K562 (cell line): ENCODE data around the gene RANBP3. TPM values are rescaled to one million over a fixed set of nuclear protein-coding genes. Genes with fewer than 3 reads are reported as not detected.

Experiments
- FOXJ2 ChIP-seq: fragments of 200-800 bp; sonication (Bioruptor generic); IDR thresholded peaks from 2 replicates; pipeline ENCODE4 v1.6.1; 2016; ENCODE audit warnings: missing genetic modification characterization, missing compliant biosample characterization
- FOXK2 ChIP-seq, 2 experiments: fragments of 450-650 bp; IDR thresholded peaks in 1 of 2; conservative IDR thresholded peaks in 1 of 2; 2 replicates each; pipeline ENCODE4 v1.6.1; 2016; ENCODE audit warnings: low read depth in 2 of 2, mild to moderate bottlenecking in 1 of 2
- HDAC3 ChIP-seq: fragments of 450-650 bp; IDR thresholded peaks from 2 replicates; pipeline ENCODE4 v1.6.1; 2018; ENCODE audit warnings: borderline replicate concordance, mild to moderate bottlenecking, moderate library complexity; ENCODE audit not compliant: partially characterized antibody
- JUND ChIP-seq, 2 experiments: IDR thresholded peaks; 2 replicates in 1 of 2; 3 replicates in 1 of 2; pipeline ENCODE4 v1.6.1; 2011; ENCODE audit warnings: borderline replicate concordance in 2 of 2, low read depth in 2 of 2, low read length in 2 of 2, improper control_type of control experiment in 1 of 2, missing biosample characterization in 1 of 2, missing genetic modification characterization in 1 of 2, missing genetic modification reagents in 1 of 2
- MAFF ChIP-seq: IDR thresholded peaks from 2 replicates; pipeline ENCODE4 v1.6.1; 2012; ENCODE audit warnings: low read length, improper control_type of control experiment
- MTA3 ChIP-seq: fragments of 450-650 bp; formaldehyde crosslinking; IDR thresholded peaks from 2 replicates; pipeline ENCODE4 v1.6.1; 2017; ENCODE audit warnings: mild to moderate bottlenecking, borderline replicate concordance
- SMARCB1 ChIP-seq: IDR thresholded peaks from 2 replicates; pipeline ENCODE4 v1.6.1; 2011; ENCODE audit warnings: improper control_type of control experiment, low read depth; ENCODE audit not compliant: insufficient read length
- TEAD1 ChIP-seq, 2 experiments: fragments of 450-650 bp in 1 of 2; sonication (generic) in 1 of 2; formaldehyde crosslinking; IDR thresholded peaks; 2 replicates each; pipeline versions ENCODE4 v1.4.0 to v1.8.0; 2020 to 2022; ENCODE audit warnings: mild to moderate bottlenecking in 2 of 2, missing genetic modification reagents in 1 of 2
- ZBTB8A ChIP-seq: fragments of 450-650 bp; IDR thresholded peaks from 2 replicates; pipeline ENCODE4 v1.6.1; 2018; ENCODE audit warnings: mild to moderate bottlenecking, moderate library complexity; ENCODE audit not compliant: partially characterized antibody
- ZNF316 ChIP-seq: fragments of 450-650 bp; IDR thresholded peaks from 2 replicates; pipeline ENCODE4 v1.6.1; 2016
- ZNF318 ChIP-seq, 2 experiments: fragments of 450-650 bp; IDR thresholded peaks; 2 replicates each; pipeline ENCODE4 v1.6.1; 2016; ENCODE audit warnings: mild to moderate bottlenecking in 2 of 2, borderline replicate concordance in 1 of 2, low read depth in 1 of 2, moderate library complexity in 1 of 2
- polyA plus RNA-seq, 8 experiments: library from polyadenylated mRNA; depleted of rRNA in 4 of 8; stranded (reverse) in 5 of 8; unstranded in 3 of 8; fragments of >200 nt; fragmentation: Nextera tagmentation in 2 of 8; fragmentation: Illumina TruSeq in 1 of 8; extraction: Ambion mirVana in 2 of 8; extraction: Trizol in 1 of 8; gene quantifications; 2 replicates each; pipeline versions ENCODE4 v1.2.1 to v1.2.3, GENCODE V29; 2011 to 2014; ENCODE audit warnings: inconsistent platforms in 1 of 8, missing spikeins in 1 of 8
- total RNA-seq, 7 experiments: library from RNA; depleted of rRNA in 6 of 7; stranded (reverse); fragments of >200 nt in 6 of 7; fragmentation: Illumina TruSeq in 2 of 7; extraction: Trizol in 2 of 7; gene quantifications; 2 replicates each; pipeline versions ENCODE4 v1.2.1 to v1.2.3, GENCODE V29; 2011 to 2021; ENCODE audit warnings: low replicate concordance in 1 of 7
- TF ChIP-seq, protein P1 (sequence below): fragments of 450-650 bp; formaldehyde crosslinking; IDR thresholded peaks from 2 replicates; pipeline ENCODE4 v1.4.0; 2022; ENCODE audit warnings: mild to moderate bottlenecking, moderate library complexity
- TF ChIP-seq, protein P2 (sequence below): fragments of 450-650 bp; IDR thresholded peaks from 2 replicates; pipeline ENCODE4 v1.6.1; 2016; ENCODE audit warnings: mild to moderate bottlenecking

The RANBP3 gene
- total and polyA plus RNA-seq, 9 of the 15 experiments (the other 6 are each of a cell fraction or from before 2014, with no cell fraction given): 0.90 to 95.1 (median 63.2) TPM

DNA sequence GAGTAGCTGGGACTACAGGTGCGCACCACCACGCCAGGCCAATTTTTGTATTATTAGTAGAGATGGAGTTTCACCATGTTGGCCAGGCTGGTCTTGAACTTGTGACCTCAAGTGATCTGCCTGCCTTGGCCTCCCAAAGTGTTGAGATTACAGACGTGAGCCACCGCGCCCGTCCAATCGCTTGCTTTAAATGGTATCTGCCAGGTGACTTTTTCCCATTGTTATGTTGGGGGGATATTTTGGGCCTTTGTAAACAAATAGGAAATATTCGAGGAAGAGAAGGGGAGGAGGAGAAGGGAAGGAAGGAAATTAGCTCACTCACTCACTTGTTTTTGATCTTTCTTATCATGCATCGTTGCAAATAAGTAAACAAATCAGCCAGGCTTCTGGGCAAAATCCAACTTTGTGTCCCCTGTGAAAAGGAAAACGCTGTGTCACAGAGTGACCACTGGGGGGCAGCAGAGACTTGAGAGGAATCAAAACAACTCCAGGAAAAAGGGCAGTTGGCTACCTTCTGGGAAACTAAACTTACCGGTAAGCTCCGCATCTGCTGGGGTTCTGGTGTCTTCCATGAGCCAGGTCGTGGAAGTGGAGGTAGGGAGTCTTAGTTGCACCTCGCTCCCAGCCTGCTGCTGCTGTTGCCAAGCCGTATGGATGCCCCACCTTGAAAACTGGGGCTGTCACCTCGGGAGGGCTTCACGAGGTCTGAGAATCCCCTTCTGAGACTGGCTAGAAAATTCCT is 9.3 kb upstream of the RANBP3 start (continued):
- TF ChIP-seq MTA3 (0 out of 2 replicates have a peak, but pooled peaks have one; percentile 41), FOXJ2 (tag) (no peak), HDAC3 (no peak), MAFF (peak; percentile 38), JUND (IDR thresholded peaks at IDR 0.05; ENCODE audit: borderline replicate concordance, low read depth, low read length) (no peak), JUND (tag; IDR thresholded peaks at IDR 0.05; ENCODE audit: borderline replicate concordance, low read depth, low read length) (no peak; the same call in 2 of the 3 replicates), ZBTB8A (no peak), FOXK2 (conservative IDR thresholded peaks at IDR 0.05 in 1 of 2, IDR thresholded peaks at IDR 0.05 in 1 of 2; ENCODE audit: low read depth in 2 of 2) (peak in 1 of 2 experiments; percentile 41; a peak in 1 of 4 replicates), ZNF316 (peak; percentile 50), SMARCB1 (no peak), TEAD1 (CRISPR knock-in tag; IDR thresholded peaks at IDR 0.05) (no peak), ZNF318 (IDR thresholded peaks at IDR 0.05; ENCODE audit: borderline replicate concordance in 1 of 2, low read depth in 1 of 2) (no peak)
- TF ChIP-seq, protein P1, sequence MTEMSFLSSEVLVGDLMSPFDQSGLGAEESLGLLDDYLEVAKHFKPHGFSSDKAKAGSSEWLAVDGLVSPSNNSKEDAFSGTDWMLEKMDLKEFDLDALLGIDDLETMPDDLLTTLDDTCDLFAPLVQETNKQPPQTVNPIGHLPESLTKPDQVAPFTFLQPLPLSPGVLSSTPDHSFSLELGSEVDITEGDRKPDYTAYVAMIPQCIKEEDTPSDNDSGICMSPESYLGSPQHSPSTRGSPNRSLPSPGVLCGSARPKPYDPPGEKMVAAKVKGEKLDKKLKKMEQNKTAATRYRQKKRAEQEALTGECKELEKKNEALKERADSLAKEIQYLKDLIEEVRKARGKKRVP: no peak
- TF ChIP-seq, protein P2, sequence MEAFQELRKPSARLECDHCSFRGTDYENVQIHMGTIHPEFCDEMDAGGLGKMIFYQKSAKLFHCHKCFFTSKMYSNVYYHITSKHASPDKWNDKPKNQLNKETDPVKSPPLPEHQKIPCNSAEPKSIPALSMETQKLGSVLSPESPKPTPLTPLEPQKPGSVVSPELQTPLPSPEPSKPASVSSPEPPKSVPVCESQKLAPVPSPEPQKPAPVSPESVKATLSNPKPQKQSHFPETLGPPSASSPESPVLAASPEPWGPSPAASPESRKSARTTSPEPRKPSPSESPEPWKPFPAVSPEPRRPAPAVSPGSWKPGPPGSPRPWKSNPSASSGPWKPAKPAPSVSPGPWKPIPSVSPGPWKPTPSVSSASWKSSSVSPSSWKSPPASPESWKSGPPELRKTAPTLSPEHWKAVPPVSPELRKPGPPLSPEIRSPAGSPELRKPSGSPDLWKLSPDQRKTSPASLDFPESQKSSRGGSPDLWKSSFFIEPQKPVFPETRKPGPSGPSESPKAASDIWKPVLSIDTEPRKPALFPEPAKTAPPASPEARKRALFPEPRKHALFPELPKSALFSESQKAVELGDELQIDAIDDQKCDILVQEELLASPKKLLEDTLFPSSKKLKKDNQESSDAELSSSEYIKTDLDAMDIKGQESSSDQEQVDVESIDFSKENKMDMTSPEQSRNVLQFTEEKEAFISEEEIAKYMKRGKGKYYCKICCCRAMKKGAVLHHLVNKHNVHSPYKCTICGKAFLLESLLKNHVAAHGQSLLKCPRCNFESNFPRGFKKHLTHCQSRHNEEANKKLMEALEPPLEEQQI: no peak
